ENCODE measurements around the gene LTO1.

Gene LTO1

GRCh38 chr11:69656536-69657455 is 18.4 kb downstream of the LTO1 start:
- no peak for DNase-seq

- DNase-seq, result no peak
Observed at GRCh38 chr11:69655479-69656428, 19.4 kb downstream of the LTO1 start.

GRCh38 chr11:69654660-69655478 is 20.3 kb downstream of the LTO1 start:
- no peak for DNase-seq

- DNase-seq, result no peak
Observed at GRCh38 chr11:69654001-69654659, 21.0 kb downstream of the LTO1 start.

- no peak for DNase-seq
Observed at GRCh38 chr11:69653406-69653960, 21.7 kb downstream of the LTO1 start.

- no peak for DNase-seq
Observed at GRCh38 chr11:69652999-69653398, 22.2 kb downstream of the LTO1 start.

GRCh38 chr11:69651834-69652620 is 23.1 kb downstream of the LTO1 start:
- DNase-seq, result no peak

- no peak for DNase-seq
Observed at GRCh38 chr11:69650832-69651344, 24.3 kb downstream of the LTO1 start.

- DNase-seq, result no peak
Observed at GRCh38 chr11:69650081-69650831, 24.9 kb downstream of the LTO1 start.

- DNase-seq, result no peak
Observed at GRCh38 chr11:69649576-69649900, 25.6 kb downstream of the LTO1 start.

- DNase-seq, result no peak
Observed at GRCh38 chr11:69648679-69649575, 26.2 kb downstream of the LTO1 start.

GRCh38 chr11:69647761-69648497 is 27.2 kb downstream of the LTO1 start:
- no peak for DNase-seq

- no peak for DNase-seq
Observed at GRCh38 chr11:69647390-69647748, 27.8 kb downstream of the LTO1 start.

- no peak for DNase-seq
Observed at GRCh38 chr11:69646493-69647389, 28.4 kb downstream of the LTO1 start.

GRCh38 chr11:69645801-69646492 is 29.2 kb downstream of the LTO1 start:
- DNase-seq, result no peak

- DNase-seq, result no peak
Observed at GRCh38 chr11:69644962-69645675, 30.0 kb downstream of the LTO1 start.

All from activated CD8-positive, alpha-beta memory T cell treated with anti-CD3 and anti-CD28 coated beads, Interleukin-2, amount 50 U/mL, for 48 hours (primary cell).